Activated CD8-positive, alpha-beta memory T cell treated with anti-CD3 and anti-CD28 coated beads, Interleukin-2, amount 50 U/mL, for 24 hours (primary cell): ENCODE data around the gene LYPD6B.

Source experiments
- DNase-seq: peaks from one replicate; pipeline ENCODE4 v3.0.0-alpha.2; 2020; ENCODE audit errors: extremely low read depth

Gene LYPD6B

GRCh38 chr2:149119368-149119767, 80.9 kb downstream of the LYPD6B start:
- no peak for DNase-seq

- DNase-seq = no peak
Measured at GRCh38 chr2:149122516-149122915, 84.0 kb downstream of the LYPD6B start.

GRCh38 chr2:149125031-149125725, 86.7 kb downstream of the LYPD6B start:
- no peak for DNase-seq

GRCh38 chr2:149129433-149129832, 90.9 kb downstream of the LYPD6B start:
- DNase-seq = no peak

GRCh38 chr2:149132339-149132738, 93.8 kb downstream of the LYPD6B start:
- no peak for DNase-seq

- no peak for DNase-seq
Measured at GRCh38 chr2:149132901-149133300, 94.4 kb downstream of the LYPD6B start.

GRCh38 chr2:149134335-149134923, 95.9 kb downstream of the LYPD6B start:
- DNase-seq = no peak

GRCh38 chr2:149136111-149136510, 97.6 kb downstream of the LYPD6B start:
- no peak for DNase-seq

GRCh38 chr2:149141046-149141445, 102.5 kb downstream of the LYPD6B start:
- no peak for DNase-seq

GRCh38 chr2:149143734-149144133, 105.2 kb downstream of the LYPD6B start:
- DNase-seq = no peak

GRCh38 chr2:149145314-149146295, 107.1 kb downstream of the LYPD6B start:
- DNase-seq = no peak

- DNase-seq = no peak
Measured at GRCh38 chr2:149146876-149147275, 108.4 kb downstream of the LYPD6B start.

- DNase-seq = no peak
Measured at GRCh38 chr2:149148194-149149006, 109.9 kb downstream of the LYPD6B start.

- DNase-seq = no peak
Measured at GRCh38 chr2:149149007-149149297, 110.5 kb downstream of the LYPD6B start.

GRCh38 chr2:149152469-149152953, 114.0 kb downstream of the LYPD6B start:
- no peak for DNase-seq

GRCh38 chr2:149155196-149155969, 116.9 kb downstream of the LYPD6B start:
- DNase-seq = no peak

GRCh38 chr2:149155988-149156387, 117.5 kb downstream of the LYPD6B start:
- no peak for DNase-seq

GRCh38 chr2:149156971-149157740, 118.7 kb downstream of the LYPD6B start:
- DNase-seq = no peak

GRCh38 chr2:149158957-149159356, 120.5 kb downstream of the LYPD6B start:
- no peak for DNase-seq

- no peak for DNase-seq
Measured at GRCh38 chr2:149160195-149160594, 121.7 kb downstream of the LYPD6B start.
